ENCODE results near the gene ACOT13. TPM values are rescaled to one million over a fixed set of nuclear protein-coding genes. Genes with fewer than 3 reads are reported as not detected.

Gene ACOT13
- polyA plus RNA-seq, 3 donors: 1.7 to 20.1 (median 14.5) TPM

DNA sequence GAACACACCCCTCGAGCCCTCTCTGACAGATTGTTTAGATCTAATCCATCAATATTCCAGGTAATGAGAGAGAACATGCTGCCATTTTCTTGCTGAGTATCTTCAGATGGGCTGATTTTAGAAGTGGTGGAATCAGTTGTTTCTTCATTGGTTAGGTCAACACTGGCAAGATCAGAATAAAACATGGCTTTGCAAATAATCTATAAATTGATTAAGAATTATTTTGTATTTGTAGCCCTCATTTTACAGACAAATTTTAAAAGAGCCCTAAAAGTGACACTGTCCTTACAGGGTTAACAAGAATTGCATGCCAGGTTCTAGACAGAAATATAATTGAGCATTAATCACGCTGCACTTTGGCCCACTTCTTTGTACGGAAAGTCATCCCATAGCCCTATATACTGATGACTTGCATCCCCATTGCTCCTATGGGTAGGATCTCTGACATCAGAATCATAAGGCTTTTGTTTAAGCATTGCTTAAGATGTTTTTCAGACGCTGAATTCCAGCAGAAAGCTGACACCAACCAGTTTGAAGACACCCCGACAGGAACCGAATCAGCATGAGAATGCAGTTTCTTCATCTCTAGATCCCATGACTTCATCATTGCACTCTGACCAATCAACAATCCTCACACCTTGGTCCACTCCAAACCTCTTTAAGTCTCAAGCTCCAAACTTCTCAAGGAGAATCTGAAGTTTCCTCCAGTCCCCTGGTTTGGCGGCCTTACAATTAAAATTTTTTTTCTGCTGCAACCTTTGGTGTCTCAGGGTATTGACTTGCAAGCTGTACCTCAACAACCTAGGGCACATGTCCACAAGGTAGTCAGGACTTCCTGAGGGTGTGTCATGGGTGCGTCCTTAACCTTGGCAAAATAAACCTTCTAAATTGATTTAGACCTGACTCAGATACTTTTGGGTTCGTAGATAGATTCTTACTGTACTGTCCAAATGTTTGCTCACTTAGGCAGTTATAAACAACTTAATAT lies 8.0 kb upstream of the ACOT13 start:
- peak overlapping the region; percentile 6 for H3K9ac ChIP-seq (ENCODE audit: insufficient read depth, low read length, poor library complexity, severe bottlenecking)
- TF ChIP-seq, protein P1, sequence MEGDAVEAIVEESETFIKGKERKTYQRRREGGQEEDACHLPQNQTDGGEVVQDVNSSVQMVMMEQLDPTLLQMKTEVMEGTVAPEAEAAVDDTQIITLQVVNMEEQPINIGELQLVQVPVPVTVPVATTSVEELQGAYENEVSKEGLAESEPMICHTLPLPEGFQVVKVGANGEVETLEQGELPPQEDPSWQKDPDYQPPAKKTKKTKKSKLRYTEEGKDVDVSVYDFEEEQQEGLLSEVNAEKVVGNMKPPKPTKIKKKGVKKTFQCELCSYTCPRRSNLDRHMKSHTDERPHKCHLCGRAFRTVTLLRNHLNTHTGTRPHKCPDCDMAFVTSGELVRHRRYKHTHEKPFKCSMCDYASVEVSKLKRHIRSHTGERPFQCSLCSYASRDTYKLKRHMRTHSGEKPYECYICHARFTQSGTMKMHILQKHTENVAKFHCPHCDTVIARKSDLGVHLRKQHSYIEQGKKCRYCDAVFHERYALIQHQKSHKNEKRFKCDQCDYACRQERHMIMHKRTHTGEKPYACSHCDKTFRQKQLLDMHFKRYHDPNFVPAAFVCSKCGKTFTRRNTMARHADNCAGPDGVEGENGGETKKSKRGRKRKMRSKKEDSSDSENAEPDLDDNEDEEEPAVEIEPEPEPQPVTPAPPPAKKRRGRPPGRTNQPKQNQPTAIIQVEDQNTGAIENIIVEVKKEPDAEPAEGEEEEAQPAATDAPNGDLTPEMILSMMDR (IDR thresholded peaks at IDR 0.05): no peak
- no peak overlapping the region for H3K4me3 ChIP-seq (replicated peaks in 1 of 3; ENCODE audit: low read depth in 2 of 3, low read length in 3 of 3)
- peaks cover 18 to 24% of the 10 kb centered on the region in 2 donors for H3K4me1 ChIP-seq (ENCODE audit: control insufficient read depth in 1 of 2, insufficient read depth in 2 of 2, low read length in 2 of 2)
- no peaks in the 10 kb centered on the region for H3K9me3 Mint-ChIP-seq
- H3K4me1 Mint-ChIP-seq: peaks cover 23% of the 10 kb centered on the region
- H3K79me2 ChIP-seq (ENCODE audit: insufficient read depth, low read length): peaks cover 36% of the 10 kb centered on the region
- WGBS (ENCODE audit: insufficient coverage): 37% methylated on average over 5 of the region's 9 CpGs
- peak overlapping the region; percentile 76 to 91 (median 88) for H3K27ac Mint-ChIP-seq
- H3K36me3 Mint-ChIP-seq: peaks cover 58 to 73% of the 10 kb centered on the region in 2 donors
- H2AFZ ChIP-seq (ENCODE audit: insufficient read depth, low read depth, low read length, poor library complexity, severe bottlenecking): no peak overlapping the region
- intact Hi-C loops (cut with micrococcal nuclease): no loop called here
- H3K4me3 Mint-ChIP-seq: no peak overlapping the region
- H3K9me3 ChIP-seq (replicated peaks in 1 of 2; ENCODE audit: control insufficient read depth in 1 of 2, insufficient read depth in 1 of 2, low read length in 2 of 2): no peaks in the 10 kb centered on the region
- H3K27ac ChIP-seq (ENCODE audit: low read depth in 1 of 2, low read length in 2 of 2): peak overlapping the region; percentile 13 to 81
- no peak overlapping the region for H3K4me2 ChIP-seq (replicated peaks; ENCODE audit: extremely low read depth, low read length, poor library complexity, severe bottlenecking)
- H3K36me3 ChIP-seq (replicated peaks in 1 of 2; ENCODE audit: control insufficient read depth in 1 of 2, insufficient read depth in 2 of 2, low read length in 2 of 2): peaks cover 40 to 71% of the 10 kb centered on the region in 2 donors
- H4K20me1 ChIP-seq (ENCODE audit: insufficient read depth, low read length): peaks cover 9% of the 10 kb centered on the region
- peak; percentile 72 to 85 (median 83) for DNase-seq
- H3K27me3 ChIP-seq (ENCODE audit: control insufficient read depth in 2 of 2, insufficient read depth in 2 of 2, low read length in 2 of 2): no peaks in the 10 kb centered on the region
- H3K27me3 Mint-ChIP-seq (ENCODE audit: low read depth in 3 of 3): no peaks in the 10 kb centered on the region

DNA sequence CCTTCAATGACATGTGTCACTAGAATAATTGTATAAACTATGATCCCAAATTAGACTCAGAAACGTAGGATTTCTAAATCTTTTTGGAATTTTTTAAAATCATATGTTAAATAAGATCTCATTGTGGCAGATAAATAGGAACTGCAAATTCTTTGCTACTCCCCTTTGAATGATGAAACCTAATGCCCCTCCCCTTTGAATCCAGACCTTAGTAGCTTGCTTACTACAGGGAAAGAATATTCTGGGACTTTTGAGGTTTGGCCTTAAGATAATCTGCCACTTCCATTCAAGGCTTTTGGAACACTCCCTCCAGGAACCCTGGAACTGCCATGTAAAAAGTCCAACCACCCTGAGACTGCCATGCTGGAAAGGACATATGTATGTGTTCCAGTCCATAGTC lies 7.3 kb upstream of the ACOT13 start:
- Histone ChIP-seq H3K4me1 (ENCODE audit: control insufficient read depth in 1 of 2, insufficient read depth in 2 of 2, low read length in 2 of 2) (peaks cover 18 to 24% of the 10 kb centered on the region in 2 donors), H3K27ac (ENCODE audit: low read depth in 1 of 2, low read length in 2 of 2) (peak overlapping the region; percentile 13 to 81), H4K20me1 (ENCODE audit: insufficient read depth, low read length) (peaks cover 12% of the 10 kb centered on the region), H2AFZ (ENCODE audit: insufficient read depth, low read depth, low read length, poor library complexity, severe bottlenecking) (no peak overlapping the region), H3K27me3 (ENCODE audit: control insufficient read depth in 2 of 2, insufficient read depth in 2 of 2, low read length in 2 of 2) (no peaks in the 10 kb centered on the region), H3K9me3 (replicated peaks in 1 of 2; ENCODE audit: control insufficient read depth in 1 of 2, insufficient read depth in 1 of 2, low read length in 2 of 2) (no peaks in the 10 kb centered on the region), H3K36me3 (replicated peaks in 1 of 2; ENCODE audit: control insufficient read depth in 1 of 2, insufficient read depth in 2 of 2, low read length in 2 of 2) (peaks cover 37 to 70% of the 10 kb centered on the region in 2 donors), H3K9ac (ENCODE audit: insufficient read depth, low read length, poor library complexity, severe bottlenecking) (peak overlapping the region; percentile 6), H3K4me2 (replicated peaks; ENCODE audit: extremely low read depth, low read length, poor library complexity, severe bottlenecking) (no peak overlapping the region), H3K79me2 (ENCODE audit: insufficient read depth, low read length) (peaks cover 43% of the 10 kb centered on the region), H3K4me3 (replicated peaks in 1 of 3; ENCODE audit: low read depth in 2 of 3, low read length in 3 of 3) (no peak overlapping the region)
- Mint-ChIP-seq H3K9me3 (no peaks in the 10 kb centered on the region), H3K4me1 (peaks cover 24% of the 10 kb centered on the region), H3K27me3 (ENCODE audit: low read depth in 3 of 3) (no peaks in the 10 kb centered on the region), H3K27ac (peak overlapping the region; percentile 76 to 91 (median 82)), H3K4me3 (no peak overlapping the region), H3K36me3 (peaks cover 60 to 71% of the 10 kb centered on the region in 2 donors)
- peak in 2 of 3 donors; percentile 21 to 31 for DNase-seq
- TF ChIP-seq, protein P1 (IDR thresholded peaks at IDR 0.05): no peak
- no CpG with 5 or more reads among the region's 1 CpG for WGBS (ENCODE audit: insufficient coverage)
- intact Hi-C loops (cut with micrococcal nuclease): no loop called here

Data from CD14-positive monocyte (primary cell).